Tibial artery (tissue), 4 donors: ENCODE results near the gene F10.

Experiments used
- DNase-seq, 2 donors: peaks; one replicate each; pipeline ENCODE4 v3.0.0-alpha.2; 2019
- H3K27ac ChIP-seq, 2 donors: fragments of 200-600 bp; sonication (generic) in 1 of 2; 1 replicate in 1 of 2; 2 replicates in 1 of 2; pipeline ENCODE4 v1.5.1; 2018 to 2019; ENCODE audit warnings: mild to moderate bottlenecking in 1 of 2
- H3K27me3 ChIP-seq, 2 donors: fragments of 200-600 bp; sonication (generic) in 1 of 2; one replicate each; pipeline versions ENCODE4 v1.5.1 to v1.6.0; 2016 to 2019
- H3K36me3 ChIP-seq, 3 donors: fragments of 200-600 bp; sonication (generic) in 2 of 3; one replicate each; pipeline ENCODE4 v1.5.1; 2016 to 2019; ENCODE audit warnings: mild to moderate bottlenecking in 2 of 3
- H3K4me1 ChIP-seq, 4 donors: fragments of 200-600 bp; sonication (generic) in 2 of 4; 1 replicate in 3 of 4; 2 replicates in 1 of 4; pipeline ENCODE4 v1.5.1; 2016 to 2019
- H3K4me3 ChIP-seq, 2 donors: fragments of 200-600 bp; sonication (generic) in 1 of 2; 1 replicate in 1 of 2; 2 replicates in 1 of 2; pipeline ENCODE4 v1.5.1; 2018 to 2019; ENCODE audit warnings: mild to moderate bottlenecking in 2 of 2
- H3K9me3 ChIP-seq, 3 donors: fragments of 200-600 bp; sonication (generic) in 1 of 3; one replicate each; pipeline ENCODE4 v1.5.1; 2016 to 2019
- intact Hi-C: fragments of 100-400 bp; cut with DNase I; formaldehyde crosslinking; loops from one replicate; pipeline ENCODE4 v1.15.0; 2023; ENCODE audit warnings: low total_unique reads
- TF ChIP-seq, protein P1 (sequence below), 2 experiments: fragments of 200-600 bp in 1 of 2; fragments of 450-650 bp in 1 of 2; IDR thresholded peaks; one replicate each; pipeline ENCODE4 v1.5.1; 2017 to 2019; ENCODE audit warnings: antibody characterized with exemption in 2 of 2, mild to moderate bottlenecking in 1 of 2, moderate library complexity in 1 of 2

F10 gene

DNA sequence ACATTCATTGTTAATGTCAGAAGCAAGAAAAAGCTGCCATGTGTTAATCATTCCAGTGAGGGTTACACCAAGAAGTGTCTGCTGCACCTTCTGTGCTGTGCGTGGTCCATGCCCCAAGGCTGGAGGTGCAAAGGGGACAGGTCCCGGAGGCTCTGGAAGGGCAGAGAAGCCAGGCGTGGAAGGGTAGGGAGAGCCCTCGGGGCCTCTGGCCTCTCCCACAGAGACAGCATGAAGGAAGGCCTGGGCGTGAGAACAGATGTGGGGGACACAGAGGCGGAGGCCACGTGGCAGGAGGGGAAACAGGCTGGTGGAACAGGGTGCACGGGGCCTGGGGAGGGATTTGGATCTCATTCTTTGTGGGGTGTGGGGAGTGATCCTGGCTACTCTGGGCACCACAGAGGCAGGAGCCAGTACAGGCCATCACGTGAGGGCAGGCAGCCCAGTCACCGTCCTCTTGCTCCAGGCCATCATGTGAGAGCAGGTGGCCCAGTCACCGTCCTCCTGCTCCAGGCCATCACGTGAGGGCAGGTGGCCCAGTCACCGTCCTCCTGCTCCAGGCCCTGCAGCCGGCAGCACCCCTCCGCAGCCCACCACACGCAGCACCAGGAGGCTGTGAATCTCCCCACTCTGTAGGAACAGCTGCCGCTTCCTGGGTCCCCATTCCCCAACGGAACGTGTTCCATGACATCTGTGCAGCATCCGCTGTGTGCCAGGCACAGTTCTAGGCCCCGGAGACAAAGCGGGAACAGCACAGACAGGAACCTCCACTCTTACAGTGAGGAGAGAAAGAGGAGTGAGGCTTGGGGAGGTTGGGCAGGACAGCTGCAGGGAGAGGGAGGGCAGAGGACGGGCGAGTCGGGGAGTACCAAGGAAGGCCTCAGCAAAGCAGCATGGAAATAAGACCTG, 27.2 kb upstream of the F10 start:
- intact Hi-C loops = no loop called here
- TF ChIP-seq, protein P1, sequence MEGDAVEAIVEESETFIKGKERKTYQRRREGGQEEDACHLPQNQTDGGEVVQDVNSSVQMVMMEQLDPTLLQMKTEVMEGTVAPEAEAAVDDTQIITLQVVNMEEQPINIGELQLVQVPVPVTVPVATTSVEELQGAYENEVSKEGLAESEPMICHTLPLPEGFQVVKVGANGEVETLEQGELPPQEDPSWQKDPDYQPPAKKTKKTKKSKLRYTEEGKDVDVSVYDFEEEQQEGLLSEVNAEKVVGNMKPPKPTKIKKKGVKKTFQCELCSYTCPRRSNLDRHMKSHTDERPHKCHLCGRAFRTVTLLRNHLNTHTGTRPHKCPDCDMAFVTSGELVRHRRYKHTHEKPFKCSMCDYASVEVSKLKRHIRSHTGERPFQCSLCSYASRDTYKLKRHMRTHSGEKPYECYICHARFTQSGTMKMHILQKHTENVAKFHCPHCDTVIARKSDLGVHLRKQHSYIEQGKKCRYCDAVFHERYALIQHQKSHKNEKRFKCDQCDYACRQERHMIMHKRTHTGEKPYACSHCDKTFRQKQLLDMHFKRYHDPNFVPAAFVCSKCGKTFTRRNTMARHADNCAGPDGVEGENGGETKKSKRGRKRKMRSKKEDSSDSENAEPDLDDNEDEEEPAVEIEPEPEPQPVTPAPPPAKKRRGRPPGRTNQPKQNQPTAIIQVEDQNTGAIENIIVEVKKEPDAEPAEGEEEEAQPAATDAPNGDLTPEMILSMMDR (IDR thresholded peaks at IDR 0.05) = no peak
- no peak for DNase-seq
- Histone ChIP-seq H3K36me3 (peaks cover 0 to 59% (median 3%) of the 10 kb centered on the region in 3 donors), H3K27me3 (peaks cover 0 to 10% of the 10 kb centered on the region in 2 donors), H3K9me3 (no peaks in the 10 kb centered on the region), H3K4me3 (no peak overlapping the region), H3K4me1 (no peaks in the 10 kb centered on the region), H3K27ac (no peak overlapping the region)

DNA sequence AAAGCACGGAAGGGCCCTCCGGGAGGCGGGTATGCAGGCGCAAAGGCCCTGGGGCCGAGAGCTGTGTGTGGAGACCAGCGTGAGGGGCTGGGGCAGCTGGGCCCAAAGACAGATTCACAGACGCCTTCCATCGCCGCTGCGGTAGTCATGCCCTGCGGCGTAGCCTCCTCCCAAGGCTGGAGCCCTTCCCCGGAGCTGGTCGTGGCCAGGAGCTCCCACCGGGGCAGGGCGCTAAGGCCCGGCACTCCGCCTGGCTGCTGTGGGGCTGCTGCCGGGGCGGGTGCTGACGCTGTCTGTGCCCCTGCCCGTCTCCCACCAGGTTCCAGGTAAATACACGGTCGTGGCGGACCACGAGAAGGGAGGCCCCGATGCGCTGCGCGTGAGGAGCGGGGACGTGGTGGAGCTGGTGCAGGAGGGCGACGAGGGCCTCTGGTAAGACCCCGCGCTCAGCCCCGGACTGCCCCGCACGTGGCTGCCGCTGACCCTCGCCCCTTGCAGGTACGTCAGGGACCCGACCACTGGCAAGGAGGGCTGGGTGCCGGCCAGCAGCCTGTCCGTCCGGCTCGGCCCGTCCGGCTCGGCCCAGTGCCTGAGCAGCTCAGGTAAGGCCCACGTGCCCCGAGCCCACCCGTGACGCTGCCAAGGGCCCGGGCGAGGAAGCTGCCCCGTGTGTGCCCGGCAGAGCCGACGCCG, 26.4 kb upstream of the F10 start:
- no peaks in the 10 kb centered on the region for H3K9me3 ChIP-seq
- no peaks in the 10 kb centered on the region for H3K4me1 ChIP-seq
- intact Hi-C loops = no loop called here
- no peak overlapping the region for H3K27ac ChIP-seq
- H3K4me3 ChIP-seq = no peak overlapping the region
- H3K36me3 ChIP-seq = peaks cover 0 to 51% (median 3%) of the 10 kb centered on the region in 3 donors
- H3K27me3 ChIP-seq = peaks cover 0 to 10% of the 10 kb centered on the region in 2 donors
- TF ChIP-seq, protein P1 (IDR thresholded peaks at IDR 0.05) = no peak
- DNase-seq = no peak

DNA sequence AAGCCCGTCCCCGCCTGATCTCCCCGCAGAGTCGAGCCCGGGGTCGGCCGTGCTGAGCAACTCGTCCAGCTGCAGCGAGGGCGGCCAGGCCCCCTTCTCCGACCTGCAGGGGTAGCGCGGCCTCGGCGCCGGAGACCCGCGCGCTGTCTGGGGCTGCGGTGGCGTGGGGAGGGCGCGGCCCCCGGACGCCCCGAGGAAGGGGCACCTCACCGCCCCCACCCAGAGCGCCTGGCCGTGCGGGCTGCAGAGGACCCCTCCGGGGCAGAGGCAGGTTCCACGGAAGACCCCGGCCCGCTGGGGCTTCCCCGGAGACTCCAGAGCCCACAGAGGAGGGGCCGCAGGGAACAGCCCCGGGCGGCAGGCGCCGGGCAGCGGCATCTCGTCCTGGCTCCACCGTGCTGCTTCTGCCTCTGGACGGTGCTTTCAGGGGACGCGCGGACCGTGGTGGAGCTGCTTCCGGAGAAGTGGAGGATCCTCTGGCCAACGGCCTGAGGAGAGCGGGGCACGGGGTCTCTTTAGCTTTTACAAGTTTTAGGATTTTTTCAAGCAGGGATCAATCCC, 25.8 kb upstream of the F10 start:
- Histone ChIP-seq H3K36me3 (peaks cover 0 to 45% (median 3%) of the 10 kb centered on the region in 3 donors), H3K9me3 (no peaks in the 10 kb centered on the region), H3K4me3 (no peak overlapping the region), H3K4me1 (no peaks in the 10 kb centered on the region), H3K27ac (no peak overlapping the region), H3K27me3 (peaks cover 0 to 10% of the 10 kb centered on the region in 2 donors)
- no peak for DNase-seq
- intact Hi-C loops = no loop called here
- TF ChIP-seq, protein P1 (IDR thresholded peaks at IDR 0.05) = no peak

DNA sequence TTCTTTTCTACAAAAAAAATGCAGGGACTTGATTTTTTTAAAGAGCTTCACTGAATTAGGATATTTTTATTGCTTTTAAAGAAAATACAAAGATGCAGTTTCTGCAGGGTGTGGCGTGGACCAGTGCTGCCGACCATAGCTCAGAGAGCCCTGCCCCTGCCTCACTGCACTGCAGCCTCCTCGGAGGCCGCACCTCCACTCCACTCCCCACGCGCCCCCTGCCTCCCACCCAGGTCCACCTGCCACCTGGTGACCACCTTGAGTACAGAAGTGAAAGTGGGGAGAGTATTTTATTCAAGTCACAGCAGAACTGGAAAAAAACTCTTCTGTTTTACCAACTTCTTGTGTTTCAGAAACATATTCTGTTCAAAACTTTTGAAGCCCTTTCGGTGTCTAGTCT, 24.9 kb upstream of the F10 start:
- Histone ChIP-seq H3K4me1 (no peaks in the 10 kb centered on the region), H3K27me3 (peaks cover 0 to 10% of the 10 kb centered on the region in 2 donors), H3K36me3 (peaks cover 0 to 37% (median 3%) of the 10 kb centered on the region in 3 donors), H3K27ac (no peak overlapping the region), H3K9me3 (no peaks in the 10 kb centered on the region), H3K4me3 (no peak overlapping the region)
- intact Hi-C loops = no loop called here
- TF ChIP-seq, protein P1 (IDR thresholded peaks at IDR 0.05) = no peak
- no peak for DNase-seq

DNA sequence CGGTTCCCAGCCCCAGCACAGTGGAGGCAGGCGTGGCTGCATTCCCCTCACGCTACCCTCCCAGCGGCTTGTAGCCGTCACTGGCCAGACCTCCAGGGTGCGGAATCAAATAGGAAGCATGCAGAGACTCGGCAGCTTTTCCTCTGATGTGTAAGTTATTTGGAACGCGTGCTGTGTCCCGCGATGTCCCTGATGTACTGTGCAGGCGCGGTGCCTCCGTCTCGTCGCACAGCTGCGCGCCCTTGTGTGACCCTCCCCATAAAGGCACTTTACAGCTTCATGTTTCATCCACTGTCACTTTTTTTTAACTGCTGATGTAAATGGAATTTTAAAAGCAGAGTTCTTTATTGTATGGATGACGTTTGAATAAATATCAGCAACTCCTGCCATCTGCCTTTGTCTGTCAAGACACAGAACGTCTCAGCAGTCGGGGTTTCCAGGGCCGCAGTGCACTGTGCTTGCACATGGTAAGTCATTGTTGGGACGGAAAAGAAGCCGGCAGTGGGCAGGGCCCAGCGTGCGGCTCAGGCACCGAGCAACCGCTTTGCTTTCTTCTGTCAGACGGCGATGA, 24.4 kb upstream of the F10 start:
- Histone ChIP-seq H3K27ac (no peak overlapping the region), H3K9me3 (no peaks in the 10 kb centered on the region), H3K36me3 (peaks cover 0 to 36% (median 3%) of the 10 kb centered on the region in 3 donors), H3K4me1 (no peaks in the 10 kb centered on the region), H3K27me3 (peaks cover 0 to 10% of the 10 kb centered on the region in 2 donors), H3K4me3 (no peak overlapping the region)
- intact Hi-C loops = no loop called here
- TF ChIP-seq, protein P1 (IDR thresholded peaks at IDR 0.05) = no peak
- DNase-seq = no peak
